Measurements from ENCODE around the gene SPATA4.
"Not testable (repeated sequence)": the region's sequence is repeated elsewhere in the genome, so short reads cannot be mapped to it uniquely, and the experiment has no call there.

The SPATA4 gene

GRCh38 chr4:176195184-176195978 lies at the start of gene SPATA4:
SPATA4 (minus strand) TSS chr4:176195585; CDS start chr4:176195562, 23 bp downstream.
- DNase-seq = peak; percentile 94

- DNase-seq = no peak
Observed at GRCh38 chr4:176242764-176243347, 47.5 kb upstream of the SPATA4 start.

GRCh38 chr4:176241703-176242102 lies 46.3 kb upstream of the SPATA4 start:
- DNase-seq = no peak

GRCh38 chr4:176238826-176239225 lies 43.4 kb upstream of the SPATA4 start:
- DNase-seq = peak; percentile 41

GRCh38 chr4:176238157-176238610 lies 42.8 kb upstream of the SPATA4 start:
- peak; percentile 59 for DNase-seq

GRCh38 chr4:176236946-176237345 lies 41.6 kb upstream of the SPATA4 start:
- DNase-seq = no peak

GRCh38 chr4:176230836-176231235 lies 35.5 kb upstream of the SPATA4 start:
- DNase-seq = peak; percentile 27

GRCh38 chr4:176229645-176230044 lies 34.3 kb upstream of the SPATA4 start:
- DNase-seq = no peak

GRCh38 chr4:176226736-176227135 lies 31.4 kb upstream of the SPATA4 start:
- DNase-seq = no peak

GRCh38 chr4:176223561-176223960 lies 28.2 kb upstream of the SPATA4 start:
- peak; percentile 65 for DNase-seq

- no peak for DNase-seq
Observed at GRCh38 chr4:176222149-176222548, 26.8 kb upstream of the SPATA4 start.

- DNase-seq = no peak
Observed at GRCh38 chr4:176217510-176217909, 22.1 kb upstream of the SPATA4 start.

- not testable (repeated sequence) for DNase-seq
Observed at GRCh38 chr4:176212351-176212750, 17.0 kb upstream of the SPATA4 start.

- DNase-seq = peak; percentile 32
Observed at GRCh38 chr4:176210579-176211296, 15.4 kb upstream of the SPATA4 start.

GRCh38 chr4:176210101-176210500 lies 14.7 kb upstream of the SPATA4 start:
- DNase-seq = no peak

GRCh38 chr4:176209535-176209934 lies 14.2 kb upstream of the SPATA4 start:
- no peak for DNase-seq

GRCh38 chr4:176207839-176208238 lies 12.5 kb upstream of the SPATA4 start:
- peak; percentile 82 for DNase-seq

- DNase-seq = peak; percentile 22
Observed at GRCh38 chr4:176205299-176205698, 9.9 kb upstream of the SPATA4 start.

- peak; percentile 17 for DNase-seq
Observed at GRCh38 chr4:176198316-176198903, 3.0 kb upstream of the SPATA4 start.

GRCh38 chr4:176193938-176194337 lies 1.4 kb downstream of the SPATA4 start:
- no peak for DNase-seq

- DNase-seq = no peak
Observed at GRCh38 chr4:176193126-176193525, 2.3 kb downstream of the SPATA4 start.

GRCh38 chr4:176191974-176192373 lies 3.4 kb downstream of the SPATA4 start:
- peak; percentile 68 for DNase-seq
